HG03280 (cell line): Measurements from ENCODE around the gene PRRC1.

Experiments used
- ATAC-seq: cut with Tn5 transposase; IDR thresholded peaks from one replicate; pipeline ENCODE4 v1.9.1; 2021; ENCODE audit warnings: mild to moderate bottlenecking, moderate library complexity; ENCODE audit not compliant: unreplicated experiment

Gene PRRC1

DNA sequence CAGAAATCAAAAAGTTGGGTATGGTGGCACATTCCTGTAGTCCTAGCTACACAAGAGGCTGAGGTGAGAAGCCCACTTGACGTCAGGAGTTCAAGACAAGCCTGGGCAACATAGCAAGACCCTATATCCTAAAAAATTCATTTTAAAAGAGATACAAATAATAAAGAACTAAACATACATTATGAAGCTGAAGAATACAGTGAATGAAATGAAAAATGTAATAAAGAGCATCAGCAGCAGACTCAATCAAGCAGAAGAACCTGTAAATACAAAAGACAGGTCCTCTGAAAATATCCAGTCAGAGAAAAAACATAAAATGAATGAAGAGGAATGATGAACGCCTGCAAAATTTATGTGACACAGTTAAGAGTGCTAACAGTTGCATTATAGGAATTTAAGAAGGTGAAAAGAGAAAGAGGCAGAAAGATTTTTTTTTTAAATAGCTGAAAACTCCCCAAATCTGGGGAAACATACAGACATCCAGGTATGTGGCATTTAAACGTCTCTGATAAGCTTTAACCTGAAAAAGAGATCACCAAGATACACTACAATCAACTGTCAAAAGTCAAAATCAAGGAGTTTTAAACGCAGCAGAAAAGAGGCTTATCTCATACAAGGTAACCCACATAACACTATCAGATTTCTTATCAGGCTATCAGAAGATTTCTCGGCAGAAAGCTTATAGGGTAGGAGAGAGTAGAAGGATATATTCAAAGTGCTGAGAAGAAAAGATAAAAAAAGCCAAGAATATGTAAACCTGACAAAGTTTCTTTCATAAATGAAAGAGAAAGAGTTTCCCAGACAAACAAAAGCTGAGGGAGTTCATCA lies 57.6 kb downstream of the PRRC1 start:
- no peak for ATAC-seq

DNA sequence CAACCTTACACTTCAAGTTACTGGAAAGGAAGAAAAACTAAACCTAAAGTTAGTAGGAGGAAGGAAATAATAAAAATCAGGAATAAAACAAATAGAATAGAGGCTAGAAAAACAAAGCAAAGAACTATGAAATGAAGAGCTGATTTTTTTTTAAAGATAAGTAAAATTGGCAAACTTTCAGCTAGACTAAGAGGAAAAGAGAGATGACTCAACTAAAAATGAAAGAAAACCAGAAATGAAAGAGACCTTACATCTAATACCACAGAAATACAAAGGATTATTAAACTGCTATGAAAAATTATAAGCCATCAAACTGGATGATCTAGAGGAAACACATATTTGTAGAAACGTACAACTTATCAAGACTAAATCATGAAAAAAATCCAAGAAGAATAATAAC lies 60.0 kb downstream of the PRRC1 start:
- no peak for ATAC-seq

DNA sequence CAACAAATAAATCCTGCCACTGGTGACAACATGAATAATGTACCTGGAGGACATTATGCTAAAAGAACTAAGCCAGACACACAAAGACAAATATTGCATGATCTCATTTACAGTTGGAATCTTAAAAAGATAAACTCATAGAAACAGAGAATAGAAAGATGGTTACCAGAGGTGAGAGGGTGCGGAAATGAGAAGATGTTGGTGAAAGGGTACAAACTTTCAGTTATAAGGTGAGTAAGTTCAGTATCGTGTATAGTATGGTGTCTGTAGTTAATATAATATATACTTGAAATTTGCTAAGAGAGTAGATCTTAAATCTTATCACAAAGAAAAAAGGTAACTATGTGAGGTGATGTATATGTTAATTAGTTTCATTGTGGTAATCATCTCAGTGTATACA lies 63.3 kb downstream of the PRRC1 start:
- no peak for ATAC-seq

DNA sequence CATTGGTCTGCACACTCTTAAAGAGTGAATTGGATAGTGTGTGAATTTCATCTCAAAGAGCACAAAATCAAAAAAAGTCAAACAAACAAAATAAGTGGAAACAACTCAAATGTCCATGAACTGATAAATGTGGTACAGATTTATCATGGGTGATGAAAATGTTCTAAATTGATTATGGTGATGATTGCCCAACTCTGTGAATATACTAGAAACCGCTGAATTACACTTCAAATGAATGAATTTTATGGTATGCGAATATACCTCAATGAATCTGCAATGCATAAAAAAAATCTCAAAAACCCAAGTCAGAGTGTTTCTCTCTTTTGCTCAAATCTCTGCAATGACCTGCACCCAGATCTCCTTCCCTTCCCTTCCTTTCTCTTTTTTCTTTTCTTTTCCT lies 64.0 kb downstream of the PRRC1 start:
- ATAC-seq: no peak

DNA sequence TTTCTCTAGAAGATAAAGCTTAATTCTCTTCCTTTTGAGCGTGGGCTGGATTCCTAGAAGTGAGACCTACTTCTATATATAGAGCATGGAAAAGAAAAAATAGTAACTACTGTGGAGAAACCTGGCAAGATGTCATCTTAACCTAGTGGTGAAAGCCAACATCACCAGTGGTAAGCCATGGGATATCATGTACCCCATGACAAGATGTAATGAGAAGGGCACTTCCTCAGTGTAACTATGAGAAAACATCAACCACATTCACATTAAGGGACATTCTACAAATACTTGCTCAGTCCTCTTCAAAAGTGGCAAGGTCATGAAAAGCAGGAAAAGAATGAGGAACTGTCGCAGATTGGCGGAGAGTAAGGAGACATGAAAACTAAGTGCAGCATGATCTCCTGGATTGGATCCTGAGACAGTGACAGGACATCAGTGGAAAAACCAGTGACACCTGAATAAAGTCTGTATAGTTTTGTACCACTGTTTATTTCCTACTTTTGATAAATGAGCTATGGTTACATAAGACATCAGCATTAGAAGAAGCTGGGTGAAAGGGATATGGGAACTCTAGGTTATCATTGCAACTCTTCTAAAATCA lies 65.4 kb downstream of the PRRC1 start:
- no peak for ATAC-seq

DNA sequence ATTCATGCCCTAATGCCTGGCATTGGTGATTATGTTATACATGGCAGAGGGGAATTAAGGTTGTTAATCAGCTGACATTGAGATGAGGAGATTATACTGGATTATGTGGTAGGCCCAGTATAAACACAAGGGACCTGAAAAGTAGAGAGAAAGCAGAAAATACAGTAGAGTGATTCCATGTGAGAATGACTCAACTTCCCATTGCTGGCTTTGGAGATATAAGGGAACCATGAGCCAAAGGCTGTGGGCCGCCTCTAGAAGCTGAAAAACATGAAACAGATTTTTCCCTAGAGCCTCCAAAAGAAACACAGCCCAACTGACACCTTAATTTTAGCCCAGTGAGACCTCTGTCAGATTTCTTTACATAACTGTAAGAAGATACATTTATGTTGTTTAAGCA lies 66.4 kb downstream of the PRRC1 start:
- ATAC-seq: no peak

DNA sequence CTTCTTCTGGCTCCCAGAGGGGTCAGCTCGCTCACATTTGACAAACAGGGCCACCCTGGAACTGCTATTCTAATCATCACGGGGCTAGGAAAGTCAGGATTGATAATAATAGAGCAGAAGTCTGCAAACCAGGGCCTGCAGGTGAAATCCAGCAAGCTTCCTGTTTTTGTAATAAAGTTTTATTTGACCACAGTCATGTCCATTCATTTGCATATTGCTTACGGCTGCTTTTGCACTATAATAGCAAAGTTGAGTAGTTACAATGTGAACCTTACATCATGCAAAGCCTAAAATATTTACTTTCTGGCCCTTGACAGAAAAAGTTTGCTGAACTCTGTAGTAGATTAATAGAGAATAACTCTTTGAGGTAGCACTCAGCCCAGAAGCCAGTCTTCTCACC lies 68.2 kb downstream of the PRRC1 start:
- no peak for ATAC-seq

DNA sequence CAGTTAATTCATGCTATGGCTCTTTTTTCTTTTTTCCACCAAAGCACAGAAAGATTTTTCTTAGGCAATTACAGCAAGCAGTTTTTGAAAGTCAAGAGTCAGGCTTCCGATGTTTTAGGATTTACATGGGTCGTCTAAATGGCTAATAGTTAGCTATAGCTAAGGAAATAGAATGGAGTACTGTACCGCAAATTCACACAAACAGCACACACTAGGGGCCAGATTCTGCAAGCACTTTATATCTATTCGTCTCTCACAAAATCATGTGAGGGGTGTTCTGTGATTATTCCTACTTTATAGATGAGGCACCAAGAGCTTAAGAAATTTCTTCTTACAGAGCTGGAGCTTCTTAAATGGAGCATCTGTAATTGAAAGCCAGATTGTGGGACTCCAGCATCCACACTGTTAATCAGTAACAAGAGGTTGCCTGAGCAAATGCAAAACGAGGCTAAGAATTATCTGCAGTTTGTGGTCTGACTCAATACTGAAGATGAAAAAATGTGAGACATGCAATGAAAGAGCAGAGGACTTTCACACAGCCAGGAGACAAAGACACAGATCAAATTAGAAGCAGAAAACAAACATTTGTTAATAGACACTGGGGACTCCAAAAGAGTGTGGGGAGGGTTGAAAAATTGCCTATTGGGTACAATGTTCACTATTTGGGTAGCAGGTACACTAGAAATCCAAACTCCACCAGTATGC lies 68.8 kb downstream of the PRRC1 start:
- peak; percentile 63 for ATAC-seq

DNA sequence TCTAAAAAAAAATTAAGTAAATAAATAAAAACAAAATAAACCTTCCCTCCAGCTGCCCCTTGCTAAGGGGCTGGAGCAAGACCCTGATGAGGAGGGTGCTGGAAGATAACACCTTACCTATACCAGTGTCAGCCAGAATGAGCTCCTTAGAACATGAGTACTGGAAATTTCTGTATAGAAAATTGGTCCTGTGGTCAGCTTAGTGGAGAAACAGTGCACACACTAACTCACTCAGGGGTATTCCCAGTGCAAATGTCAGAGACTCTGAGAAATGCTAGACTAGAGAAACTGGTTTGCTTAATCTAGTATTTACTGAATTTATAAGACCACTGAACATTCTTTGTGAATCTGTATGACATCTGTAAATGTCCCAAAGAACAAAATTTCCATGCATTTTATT lies 69.4 kb downstream of the PRRC1 start:
- peak; percentile 35 for ATAC-seq

DNA sequence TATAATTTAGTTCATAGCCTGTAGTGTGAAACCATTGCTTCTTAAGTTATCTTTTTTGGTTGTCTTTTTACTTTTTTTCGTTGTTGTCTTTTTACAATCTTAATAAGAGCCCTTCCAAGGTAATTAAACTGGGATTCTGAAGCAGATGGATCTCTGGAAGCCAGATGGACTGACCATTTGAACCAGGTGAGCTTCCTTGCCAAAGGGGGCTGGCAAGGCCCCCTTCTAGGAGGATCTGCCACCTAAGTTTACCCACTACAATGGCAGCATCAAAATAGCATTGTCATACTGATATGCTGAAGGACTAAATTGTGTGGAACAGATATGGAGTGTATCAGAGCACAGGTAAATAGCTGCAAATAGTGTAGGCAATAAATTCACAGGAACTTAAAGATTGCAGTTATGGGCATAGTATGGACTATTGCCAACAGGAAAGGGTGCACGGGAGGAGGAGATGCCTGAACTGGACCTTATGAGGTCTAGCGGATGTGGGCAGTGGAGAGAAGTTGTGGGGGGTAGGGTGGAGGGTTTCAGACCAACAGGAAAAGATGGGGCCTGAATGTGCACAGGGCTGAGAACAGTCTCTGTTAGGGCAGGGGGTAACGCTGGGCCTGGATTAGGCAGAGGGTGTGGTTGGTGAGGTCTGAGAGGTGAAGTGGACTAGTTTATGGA lies 69.9 kb downstream of the PRRC1 start:
- ATAC-seq: no peak

DNA sequence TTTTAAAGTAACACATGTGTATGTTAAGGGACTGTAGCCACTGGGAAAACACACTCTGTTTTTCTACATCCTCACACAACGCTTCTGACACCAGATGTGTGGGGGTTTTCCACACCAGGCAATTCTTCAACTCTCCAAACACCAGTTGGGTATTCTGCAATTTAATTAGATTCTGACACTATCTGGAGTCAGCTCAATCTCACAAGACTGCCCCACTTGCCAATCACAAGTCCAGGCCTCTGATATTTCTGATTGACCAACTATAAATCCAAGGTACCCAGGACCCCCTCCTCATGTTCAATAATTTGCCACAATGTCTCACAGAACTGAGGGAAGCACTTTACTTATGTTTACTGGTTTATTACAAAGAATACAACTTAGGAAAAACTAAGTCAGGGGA lies 70.9 kb downstream of the PRRC1 start:
- no peak for ATAC-seq

DNA sequence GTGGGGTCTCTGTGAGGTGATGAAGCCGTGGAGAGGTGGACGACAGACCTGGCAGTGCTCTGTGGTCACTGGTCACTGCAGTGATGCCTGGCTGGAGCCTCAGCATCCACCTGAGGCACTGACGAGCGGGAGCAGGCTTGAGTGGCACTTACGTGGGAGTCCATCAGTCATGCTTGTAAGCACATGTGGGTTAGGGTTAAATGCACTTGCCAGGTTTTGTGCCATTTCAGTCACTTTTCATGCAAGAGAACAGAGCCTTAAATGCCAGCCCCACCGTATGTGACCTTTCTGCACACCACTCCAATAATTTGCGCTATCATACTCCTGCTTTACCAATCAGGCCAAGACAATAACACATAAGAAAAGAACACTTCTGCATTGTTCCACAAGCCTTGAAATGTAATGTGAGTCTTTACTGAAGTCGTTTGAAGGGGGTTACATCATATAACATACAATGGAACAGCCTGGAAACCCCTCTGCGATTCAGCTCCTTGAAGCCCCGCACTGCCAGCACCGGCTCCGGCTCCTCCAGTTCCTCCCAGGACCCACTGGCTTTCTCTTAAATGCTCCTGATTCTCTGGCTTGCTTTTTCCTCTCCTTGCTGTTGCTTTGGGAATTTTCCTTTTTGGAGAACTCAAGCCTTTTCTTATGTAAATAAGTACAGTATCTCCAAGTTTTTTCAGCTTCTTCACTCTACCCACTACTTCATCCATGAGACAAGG lies 72.0 kb downstream of the PRRC1 start:
- no peak for ATAC-seq

DNA sequence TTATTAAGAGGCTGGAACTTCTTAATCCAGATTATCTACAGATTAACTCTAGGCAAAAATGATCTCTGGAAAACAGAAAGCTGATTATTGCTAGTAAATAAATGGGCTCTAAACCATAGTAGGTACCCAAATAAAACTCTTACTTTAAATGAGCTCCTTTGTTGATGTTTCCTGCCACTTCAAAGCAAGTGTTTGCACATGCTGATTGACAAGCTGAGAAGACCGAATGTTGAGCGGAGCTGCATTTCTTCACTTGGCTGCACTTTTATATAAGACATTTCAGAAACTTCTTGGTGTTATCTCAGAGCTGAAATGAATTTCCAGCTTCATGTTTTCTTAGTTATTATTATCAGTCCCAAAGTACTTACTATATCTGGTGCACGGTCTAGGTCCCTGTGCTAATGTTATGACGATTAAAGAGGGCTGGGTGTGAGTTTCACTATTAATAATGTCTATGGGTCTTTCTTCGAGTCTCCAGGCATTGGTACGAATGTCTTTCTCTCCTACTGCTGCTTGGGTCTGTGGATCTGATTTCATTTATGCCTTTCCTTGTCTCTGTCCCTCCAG lies 72.8 kb downstream of the PRRC1 start:
- no peak for ATAC-seq

DNA sequence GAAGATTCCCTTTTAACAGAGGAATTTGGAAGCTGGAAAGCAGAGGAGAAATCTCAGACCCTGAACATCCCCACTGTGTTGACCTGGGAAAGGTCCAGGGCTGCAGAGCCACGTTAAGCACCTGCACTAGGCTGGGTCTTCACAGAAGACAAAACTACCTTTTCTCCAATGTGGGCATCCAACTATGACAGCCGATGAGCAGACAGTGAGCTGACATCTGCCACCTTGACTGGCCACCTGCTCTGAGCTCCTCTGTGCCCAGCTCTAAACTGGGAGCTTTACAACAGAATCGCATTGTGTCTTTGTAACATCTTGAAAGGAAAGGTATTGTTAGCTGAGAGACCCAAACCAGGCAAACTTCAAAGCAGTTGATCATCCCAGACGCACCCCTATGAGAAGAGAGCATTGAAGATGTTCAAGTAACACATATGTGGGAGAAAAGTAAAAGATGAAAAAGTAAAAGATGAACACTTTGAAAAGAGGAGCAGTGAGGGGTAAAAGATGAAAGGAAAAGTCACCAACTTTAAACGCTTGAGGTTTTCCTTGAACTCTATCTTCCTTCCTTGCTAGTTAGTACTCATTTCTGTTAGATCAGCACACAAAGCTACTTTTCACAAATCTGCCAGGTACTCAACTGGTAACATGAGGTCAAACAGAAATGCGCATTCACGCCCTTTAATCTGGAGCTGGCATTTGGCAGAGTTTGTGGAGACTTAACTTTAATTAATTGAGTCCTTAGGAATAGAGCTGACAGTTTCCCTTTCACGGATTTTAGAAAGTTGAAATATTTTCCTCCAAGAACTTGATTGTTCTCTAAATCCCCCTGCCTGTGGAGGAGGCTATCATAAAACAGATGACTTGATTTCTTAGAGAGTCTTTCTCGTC lies 78.3 kb downstream of the PRRC1 start:
- ATAC-seq: no peak

DNA sequence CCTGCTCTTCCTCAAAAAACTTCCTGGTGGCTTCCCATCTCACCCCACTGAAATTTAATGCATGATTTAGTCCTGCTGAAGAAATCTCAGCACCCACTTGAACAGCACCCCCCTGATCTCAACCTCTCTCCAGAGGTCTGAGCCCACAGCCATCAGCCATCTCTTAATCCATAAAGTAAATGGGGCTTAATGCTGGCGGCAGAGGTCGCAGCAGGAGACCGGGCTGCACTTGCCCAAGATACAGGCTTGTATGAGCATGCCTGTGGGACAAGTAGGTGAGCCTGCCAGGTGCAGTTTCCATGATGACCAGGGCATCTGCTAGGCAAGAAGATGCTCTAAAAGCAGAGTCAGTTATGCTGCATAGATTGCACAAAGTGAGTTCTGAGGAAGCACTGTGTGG lies 79.1 kb downstream of the PRRC1 start:
- ATAC-seq: no peak

DNA sequence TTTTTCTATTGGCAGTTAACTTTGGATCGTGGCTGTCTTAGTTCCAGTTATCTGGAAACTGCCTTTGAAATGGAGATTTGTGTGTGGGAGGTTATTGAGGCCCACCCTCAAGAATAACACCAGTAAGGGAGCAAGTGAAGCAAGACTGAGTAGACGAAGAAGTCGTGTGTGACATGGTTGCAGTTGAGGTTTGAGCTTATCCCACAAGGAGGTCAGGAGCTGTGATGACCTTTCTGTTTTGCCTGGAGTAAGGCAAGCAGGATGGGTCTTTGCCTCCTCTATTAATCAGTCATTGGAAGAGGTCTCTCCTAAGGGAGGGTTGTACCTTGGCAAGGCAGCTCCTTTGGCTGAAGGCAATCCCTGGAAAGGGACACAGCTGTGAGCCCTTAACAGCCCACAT lies 81.9 kb downstream of the PRRC1 start:
- no peak for ATAC-seq

DNA sequence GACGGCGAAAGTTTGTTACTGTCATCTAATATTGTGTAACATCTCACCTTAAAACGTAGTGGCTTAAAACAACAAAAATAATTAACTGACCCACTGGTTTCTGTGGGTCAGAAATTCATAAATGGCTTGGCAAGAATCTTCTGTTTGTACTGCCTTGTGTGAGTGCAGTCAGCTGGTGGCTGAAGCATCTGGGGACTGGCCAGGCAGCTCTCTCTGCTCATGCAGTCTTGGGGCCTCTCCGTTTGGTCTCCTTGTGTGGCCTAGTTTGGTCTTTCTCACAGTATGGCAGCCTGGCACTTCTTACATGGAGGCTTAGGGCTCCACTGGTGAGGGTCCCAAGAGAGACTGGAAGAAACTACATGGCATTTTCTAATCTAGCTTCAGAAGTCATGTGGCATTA lies 82.4 kb downstream of the PRRC1 start:
- ATAC-seq: no peak

DNA sequence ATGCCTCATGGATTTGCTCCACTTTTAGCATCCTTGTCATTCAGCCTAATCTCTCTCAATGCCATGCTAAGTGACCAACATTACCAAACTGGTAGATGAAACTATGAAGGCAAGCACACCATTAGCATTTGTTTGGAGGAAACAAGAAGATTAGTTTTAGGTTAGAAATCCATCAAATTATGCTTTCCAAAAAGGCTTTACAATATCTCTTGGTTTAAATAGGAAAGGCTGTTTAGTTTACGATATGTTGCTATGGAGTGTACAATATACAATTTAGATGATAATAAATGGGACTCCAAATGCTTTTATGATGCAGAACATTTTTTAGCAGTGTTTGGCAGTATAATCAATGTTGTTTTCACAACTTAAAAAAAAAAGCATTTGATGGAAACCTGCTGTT lies 83.7 kb downstream of the PRRC1 start:
- no peak for ATAC-seq

DNA sequence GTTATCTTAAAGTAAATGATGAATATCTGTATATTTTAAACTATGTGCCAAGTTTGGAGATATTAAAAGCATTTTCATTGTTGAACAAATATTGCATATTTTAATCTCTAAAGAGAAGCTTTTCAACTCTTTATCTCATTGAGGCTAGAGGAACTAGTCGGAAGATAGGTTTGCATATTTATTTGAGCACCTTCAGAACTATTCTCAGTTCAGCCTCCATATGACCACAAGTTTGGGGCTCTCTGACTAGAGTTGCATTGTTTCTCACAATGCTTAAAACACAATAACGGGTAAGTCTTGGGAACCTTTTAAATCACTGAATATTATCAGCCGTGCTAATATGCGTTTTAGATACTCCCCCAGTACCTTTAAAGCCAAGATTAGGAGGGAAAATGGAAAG lies 84.2 kb downstream of the PRRC1 start:
- no peak for ATAC-seq

DNA sequence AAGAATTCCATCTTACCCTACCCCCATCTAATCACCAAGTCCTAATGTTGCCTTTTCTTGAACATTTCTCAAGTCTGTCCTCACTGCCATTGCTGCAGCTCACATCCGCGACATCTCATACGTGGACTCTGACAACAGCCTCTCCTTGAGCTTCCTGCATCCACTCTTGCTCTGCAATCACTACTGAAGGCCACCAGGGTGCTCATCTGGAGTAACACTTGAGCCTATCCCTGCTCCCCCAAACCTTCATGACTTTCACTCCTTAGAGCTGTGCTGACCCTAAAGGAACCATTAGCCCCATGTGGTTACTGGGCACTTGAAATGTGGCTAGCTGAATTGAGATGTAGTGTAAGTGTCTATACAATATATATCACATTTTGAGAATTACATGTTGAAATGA lies 85.0 kb downstream of the PRRC1 start:
- ATAC-seq: no peak
